ENCODE data around the gene NEK6.

NEK6 gene

GRCh38 chr9:124354346-124355038 is 96.7 kb downstream of the NEK6 start:
- no peak for DNase-seq (ENCODE audit: low read depth in 2 of 2)

DNA sequence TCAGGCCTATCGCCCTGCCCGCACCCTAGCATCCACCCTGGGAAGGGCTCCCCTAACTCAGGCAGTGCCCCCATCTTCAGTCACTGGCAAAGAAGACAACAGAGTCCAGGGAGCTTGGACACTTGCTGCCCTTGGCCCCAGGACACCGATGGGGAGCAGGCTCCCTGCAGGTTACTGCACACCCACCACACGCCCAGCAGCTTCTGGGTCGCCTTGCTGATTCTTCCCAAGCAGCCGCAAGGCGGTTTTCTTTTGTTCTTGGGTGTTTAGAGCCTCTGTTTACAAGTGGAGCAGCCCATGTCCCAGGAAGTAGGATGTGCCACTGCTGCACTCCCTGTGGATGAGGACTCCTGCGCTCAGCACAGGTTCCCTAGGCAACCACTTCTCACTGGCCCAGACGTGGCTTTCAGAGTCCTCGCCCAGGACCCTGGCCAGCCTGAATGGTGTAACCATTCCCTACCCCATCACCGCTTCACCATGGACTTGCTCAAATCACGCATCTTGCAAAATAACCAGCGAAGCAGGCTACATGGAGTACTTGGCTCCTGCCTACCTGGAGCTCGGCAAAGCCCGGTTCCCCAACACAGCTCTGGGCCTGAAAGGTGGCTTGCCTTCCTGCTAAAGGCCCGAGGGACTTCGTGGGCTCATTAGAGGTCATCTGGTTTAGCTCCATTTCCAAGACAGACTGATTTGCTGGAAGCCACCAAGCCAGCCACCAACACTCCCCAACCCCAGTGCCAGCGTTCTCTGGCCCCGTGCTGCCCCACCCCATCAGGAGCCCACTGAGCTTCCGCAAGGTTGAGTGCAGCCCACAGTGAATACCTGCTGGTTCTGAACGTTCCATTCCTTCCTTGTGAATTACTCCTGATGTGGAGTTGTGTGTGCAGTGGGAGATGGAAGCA is 97.5 kb downstream of the NEK6 start:
- DNase-seq (ENCODE audit: low read depth in 2 of 2), result no peak

- no peak for DNase-seq (ENCODE audit: low read depth in 2 of 2)
Measured at GRCh38 chr9:124355941-124356744, 98.4 kb downstream of the NEK6 start.

GRCh38 chr9:124356745-124357390 is 99.1 kb downstream of the NEK6 start:
- no peak for DNase-seq (ENCODE audit: low read depth in 2 of 2)

- no peak for DNase-seq (ENCODE audit: low read depth in 2 of 2)
Measured at GRCh38 chr9:124357721-124358361, 100.1 kb downstream of the NEK6 start.

GRCh38 chr9:124358631-124359030 is 100.9 kb downstream of the NEK6 start:
- no peak for DNase-seq (ENCODE audit: low read depth in 2 of 2)

DNA sequence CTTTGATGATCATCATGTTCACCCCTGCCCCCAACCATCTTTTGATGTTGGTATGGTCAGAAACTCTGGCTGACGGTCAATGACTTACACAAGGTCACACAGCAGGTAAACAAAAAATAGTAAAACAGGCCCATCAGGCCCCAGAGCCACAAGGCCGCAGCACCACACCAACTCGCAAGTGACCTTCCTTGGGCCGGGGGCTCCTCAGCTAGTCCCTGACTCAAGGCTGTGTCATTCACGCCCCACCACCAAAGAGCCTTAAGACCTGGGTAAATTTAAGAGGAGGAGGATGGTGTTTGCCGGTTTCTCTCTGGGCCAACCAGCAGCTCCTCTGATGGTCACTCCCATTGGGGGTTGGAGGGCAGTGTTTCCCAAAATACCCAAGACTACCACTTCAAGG is 101.7 kb downstream of the NEK6 start:
- no peak for DNase-seq (ENCODE audit: low read depth in 2 of 2)

DNA sequence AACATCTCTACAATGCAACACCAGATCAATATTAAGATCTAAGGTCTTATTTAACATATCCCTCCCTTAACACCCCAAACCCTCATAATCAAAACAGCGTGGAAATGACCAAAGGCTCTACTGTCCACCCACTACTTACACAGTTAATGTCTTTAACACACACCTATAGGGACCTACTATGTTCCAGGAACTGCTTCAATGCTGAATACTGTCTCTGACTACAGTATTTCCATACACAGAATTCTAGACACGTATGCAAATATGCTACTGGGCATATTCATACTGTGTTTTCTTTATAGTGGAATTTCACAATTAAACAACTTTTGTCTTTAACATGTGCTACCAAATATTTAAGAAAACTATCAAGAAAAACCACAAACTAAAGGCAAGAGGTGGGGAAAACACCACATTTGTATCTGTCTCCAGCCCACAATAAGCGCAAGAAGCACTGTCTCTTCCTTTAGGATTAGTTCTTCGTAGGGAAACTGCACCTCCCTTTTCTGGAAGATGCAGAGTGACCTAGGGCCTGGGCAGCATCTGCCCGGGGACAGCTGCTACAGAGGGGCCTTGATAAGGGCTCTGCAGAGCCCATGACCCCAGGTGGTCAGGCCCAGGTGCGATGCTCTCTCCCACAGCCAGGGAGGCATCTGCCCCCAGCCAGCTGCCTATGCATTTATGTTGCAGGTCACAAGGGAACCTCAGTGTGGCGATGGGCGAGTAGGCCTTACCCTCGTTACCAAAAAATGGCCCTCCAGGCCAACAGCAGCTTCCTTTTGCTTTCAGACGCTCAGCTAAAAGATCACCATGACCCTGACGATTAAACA is 102.3 kb downstream of the NEK6 start:
- DNase-seq (ENCODE audit: low read depth in 2 of 2), result no peak

DNA sequence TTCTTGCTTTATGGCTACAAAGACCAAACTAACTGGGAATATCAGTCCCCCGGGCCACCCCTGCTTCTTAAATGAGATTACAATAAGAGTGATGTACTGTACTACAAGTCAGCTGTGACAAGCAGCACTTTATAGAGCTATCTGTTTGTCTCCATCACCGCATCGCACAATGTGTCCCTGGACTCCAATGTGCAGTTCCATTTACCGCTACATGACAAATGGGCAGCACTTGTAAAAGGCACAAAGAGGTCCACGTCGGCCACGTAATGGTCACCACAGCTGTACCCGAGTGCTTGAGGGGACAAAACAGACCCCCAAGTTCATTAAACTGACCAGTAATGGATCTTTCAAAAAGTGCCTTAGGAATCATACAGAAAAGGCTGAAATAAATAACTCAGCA is 103.4 kb downstream of the NEK6 start:
- no peak for DNase-seq (ENCODE audit: low read depth in 2 of 2)

DNA sequence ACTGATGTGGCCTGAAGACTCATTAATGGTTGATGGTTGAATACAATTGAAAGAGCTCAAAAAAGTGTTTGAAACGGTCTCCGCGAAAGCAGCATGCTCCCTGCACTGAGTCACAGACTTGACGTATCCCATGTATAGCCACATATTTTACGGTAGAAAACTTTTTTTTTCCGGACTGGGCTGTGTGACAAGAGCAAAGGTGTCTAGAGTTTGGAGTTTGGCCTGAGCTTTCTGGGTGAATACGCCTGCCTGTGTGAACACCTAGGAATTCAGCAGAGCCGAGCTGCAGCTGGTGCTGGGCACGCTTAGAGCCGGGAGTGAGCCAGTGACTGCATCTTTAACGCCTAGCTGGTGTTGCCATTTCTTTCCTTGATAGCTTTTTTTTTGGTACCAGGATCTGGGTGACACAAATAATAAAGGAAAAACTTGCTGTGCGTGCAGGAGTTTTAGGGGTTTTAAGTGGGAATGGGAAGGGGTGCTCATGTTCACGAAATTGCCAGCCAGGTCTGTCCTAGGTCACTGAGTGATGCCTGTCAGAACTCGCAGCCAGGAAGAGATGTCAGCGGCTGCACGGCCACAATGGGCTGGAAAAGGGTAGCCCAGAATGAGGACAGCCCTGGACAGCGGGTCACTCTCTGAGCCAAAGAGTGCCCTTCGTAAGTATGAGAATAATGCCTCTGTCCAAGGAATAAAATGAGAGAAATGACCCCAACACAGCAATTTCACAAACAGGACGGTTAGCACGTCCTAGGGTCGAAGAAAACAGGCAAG is 105.8 kb downstream of the NEK6 start:
- DNase-seq (ENCODE audit: low read depth in 2 of 2), result no peak

- no peak for DNase-seq (ENCODE audit: low read depth in 2 of 2)
Measured at GRCh38 chr9:124364141-124364540, 106.4 kb downstream of the NEK6 start.

- no peak for DNase-seq (ENCODE audit: low read depth in 2 of 2)
Measured at GRCh38 chr9:124365036-124365435, 107.3 kb downstream of the NEK6 start.

- DNase-seq (ENCODE audit: low read depth in 2 of 2), result no peak
Measured at GRCh38 chr9:124366476-124367220, 108.9 kb downstream of the NEK6 start.

DNA sequence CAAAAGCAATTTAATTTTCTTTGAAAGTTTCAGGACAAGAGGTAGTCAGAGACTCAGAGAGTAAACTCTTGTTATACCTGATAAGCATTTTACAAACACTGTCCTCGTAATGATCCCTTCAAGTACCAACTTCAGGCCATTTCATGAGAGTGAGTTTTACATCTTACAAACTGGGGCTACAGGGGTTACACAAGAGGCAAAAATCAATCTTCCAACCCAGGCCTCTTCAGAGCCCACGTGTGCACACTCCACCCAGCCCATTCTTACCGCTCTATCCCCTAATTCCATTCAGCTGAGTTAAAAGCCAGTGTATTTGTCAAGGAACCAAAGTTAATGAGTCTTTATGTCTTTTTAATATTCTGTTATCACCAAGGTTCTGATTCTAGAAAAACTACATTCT is 110.9 kb downstream of the NEK6 start:
- DNase-seq (ENCODE audit: low read depth in 2 of 2), result no peak

GRCh38 chr9:124369231-124369797 is 111.6 kb downstream of the NEK6 start:
- no peak for DNase-seq (ENCODE audit: low read depth in 2 of 2)

DNA sequence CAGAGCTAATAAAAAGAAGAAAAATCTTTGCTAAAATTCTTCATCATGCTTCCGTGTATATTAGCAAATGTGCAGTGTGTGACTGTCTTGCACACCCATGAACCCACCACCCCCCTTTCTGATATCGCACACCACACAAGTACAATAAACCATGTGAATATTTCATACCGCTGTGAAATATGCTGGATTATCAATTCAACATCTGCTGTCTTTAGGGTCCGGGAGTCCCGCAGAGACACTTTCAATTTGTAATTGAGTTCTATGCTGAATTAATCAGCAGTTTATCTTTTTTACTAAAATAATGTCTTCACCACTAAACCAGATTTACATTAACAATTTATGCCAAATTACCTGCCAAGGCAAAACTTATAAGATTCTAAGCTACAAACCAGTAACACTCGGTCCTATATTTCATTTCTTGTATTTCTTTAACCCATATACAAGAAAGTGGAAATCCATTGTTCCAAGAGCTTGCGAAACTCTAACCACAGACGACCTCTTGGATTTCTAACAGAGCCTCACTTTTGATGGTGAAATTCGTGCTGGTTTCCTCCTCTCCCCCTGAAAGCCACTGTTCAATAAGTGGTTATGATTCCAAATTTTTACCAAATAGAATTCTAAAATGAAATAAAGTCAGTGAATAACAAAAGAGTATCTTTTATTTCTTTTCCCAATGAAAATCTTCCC is 113.3 kb downstream of the NEK6 start:
- DNase-seq (ENCODE audit: low read depth in 2 of 2), result no peak

DNA sequence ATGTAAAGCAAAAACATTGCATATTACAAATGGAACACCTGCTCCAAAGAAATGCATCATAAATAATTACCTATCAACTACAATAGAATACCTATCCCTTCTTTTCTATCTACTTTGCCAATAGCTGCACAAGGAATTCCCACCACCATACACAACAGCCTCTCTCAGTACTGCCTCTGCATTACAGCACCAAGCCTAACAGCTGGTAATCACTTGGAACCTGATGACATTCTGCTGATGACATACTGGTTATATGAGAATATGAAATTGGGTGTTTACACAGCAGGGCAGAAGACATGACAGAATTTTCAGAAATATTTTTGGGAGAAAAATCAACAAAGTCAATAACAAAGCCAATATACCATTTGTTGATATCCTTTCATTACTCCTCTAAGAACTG is 114.3 kb downstream of the NEK6 start:
- no peak for DNase-seq (ENCODE audit: low read depth in 2 of 2)

- no peak for DNase-seq (ENCODE audit: low read depth in 2 of 2)
Measured at GRCh38 chr9:124373386-124373785, 115.6 kb downstream of the NEK6 start.

Data from stimulated activated CD4-positive, alpha-beta T cell treated with anti-CD3 and anti-CD28 coated beads, Interleukin-1b, Interleukin-23, amount 100 ng/mL, for 4 hours (primary cell).